ENCODE data around the gene FAM187B.
"Not testable (repeated sequence)": the region's sequence is repeated elsewhere in the genome, so short reads cannot be mapped to it uniquely, and the experiment has no call there.

FAM187B gene

DNA sequence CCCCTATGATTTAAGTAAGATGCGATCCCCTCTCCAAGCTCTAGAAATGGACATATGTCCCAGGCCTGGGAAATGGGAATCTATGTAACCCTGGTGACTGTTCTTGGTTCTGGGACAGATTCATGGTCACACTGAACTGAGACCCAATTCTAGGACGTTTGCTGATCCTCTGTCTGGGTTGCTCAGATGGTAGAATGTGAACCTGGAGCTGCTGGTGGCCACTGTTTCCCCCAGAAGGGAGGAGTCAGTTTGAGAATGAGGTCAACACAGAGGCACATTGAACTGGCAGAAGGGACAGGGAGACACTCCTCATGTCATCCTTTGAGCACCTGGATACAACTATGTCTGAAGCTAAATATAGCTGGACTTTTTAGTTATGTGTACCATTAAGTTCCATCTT lies 29.1 kb downstream of the FAM187B start:
- no peak overlapping the region for H3K27ac ChIP-seq
- no peaks in the 10 kb centered on the region for H4K20me1 ChIP-seq (ENCODE audit: insufficient read depth)
- H2AFZ ChIP-seq (ENCODE audit: low read depth): no peak overlapping the region
- no peak overlapping the region for H3K9ac ChIP-seq
- no peak overlapping the region for H3K4me3 ChIP-seq (IDR thresholded peaks at IDR 0.05; ENCODE audit: insufficient read depth, low read depth, low read length)
- H3K79me2 ChIP-seq (ENCODE audit: insufficient read depth, low read depth): no peaks in the 10 kb centered on the region
- no peaks in the 10 kb centered on the region for H3K36me3 ChIP-seq (ENCODE audit: insufficient read depth)
- no peak overlapping the region for H3K4me2 ChIP-seq
- peaks cover 8% of the 10 kb centered on the region for H3K4me1 ChIP-seq (ENCODE audit: low read depth, poor library complexity, severe bottlenecking)
- H3K27me3 ChIP-seq (ENCODE audit: insufficient read depth, low read depth): no peaks in the 10 kb centered on the region; the same call in 1 of the 2 replicates
- TF ChIP-seq, protein P1, sequence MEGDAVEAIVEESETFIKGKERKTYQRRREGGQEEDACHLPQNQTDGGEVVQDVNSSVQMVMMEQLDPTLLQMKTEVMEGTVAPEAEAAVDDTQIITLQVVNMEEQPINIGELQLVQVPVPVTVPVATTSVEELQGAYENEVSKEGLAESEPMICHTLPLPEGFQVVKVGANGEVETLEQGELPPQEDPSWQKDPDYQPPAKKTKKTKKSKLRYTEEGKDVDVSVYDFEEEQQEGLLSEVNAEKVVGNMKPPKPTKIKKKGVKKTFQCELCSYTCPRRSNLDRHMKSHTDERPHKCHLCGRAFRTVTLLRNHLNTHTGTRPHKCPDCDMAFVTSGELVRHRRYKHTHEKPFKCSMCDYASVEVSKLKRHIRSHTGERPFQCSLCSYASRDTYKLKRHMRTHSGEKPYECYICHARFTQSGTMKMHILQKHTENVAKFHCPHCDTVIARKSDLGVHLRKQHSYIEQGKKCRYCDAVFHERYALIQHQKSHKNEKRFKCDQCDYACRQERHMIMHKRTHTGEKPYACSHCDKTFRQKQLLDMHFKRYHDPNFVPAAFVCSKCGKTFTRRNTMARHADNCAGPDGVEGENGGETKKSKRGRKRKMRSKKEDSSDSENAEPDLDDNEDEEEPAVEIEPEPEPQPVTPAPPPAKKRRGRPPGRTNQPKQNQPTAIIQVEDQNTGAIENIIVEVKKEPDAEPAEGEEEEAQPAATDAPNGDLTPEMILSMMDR (conservative IDR thresholded peaks at IDR 0.05; ENCODE audit: low read depth, low read length): no peak

DNA sequence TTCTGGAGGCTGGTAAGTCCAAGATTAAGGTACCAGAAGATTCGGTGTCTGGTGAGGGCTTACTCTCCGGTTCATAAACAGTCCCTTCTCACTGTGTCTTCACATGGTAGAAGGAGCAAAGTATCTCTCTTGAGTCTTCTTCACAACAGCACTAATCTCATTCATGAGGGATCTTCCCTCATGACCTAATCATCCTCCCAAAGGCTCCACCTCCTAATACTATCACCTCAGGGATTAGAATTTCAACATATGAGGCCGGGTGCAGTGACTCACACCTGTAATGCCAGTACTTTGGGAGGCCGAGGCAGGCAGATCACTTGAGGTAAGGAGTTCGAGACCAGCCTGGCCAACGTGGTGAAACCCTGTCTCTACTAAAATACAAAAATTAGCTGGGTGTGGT lies 31.7 kb downstream of the FAM187B start:
- not testable (repeated sequence) for H3K36me3 ChIP-seq (ENCODE audit: insufficient read depth); H3K9ac ChIP-seq; H2AFZ ChIP-seq (ENCODE audit: low read depth); H3K4me1 ChIP-seq (ENCODE audit: low read depth, poor library complexity, severe bottlenecking); H4K20me1 ChIP-seq (ENCODE audit: insufficient read depth); H3K79me2 ChIP-seq (ENCODE audit: insufficient read depth, low read depth); H3K4me2 ChIP-seq; H3K27ac ChIP-seq; H3K27me3 ChIP-seq (ENCODE audit: insufficient read depth, low read depth); H3K4me3 ChIP-seq (IDR thresholded peaks at IDR 0.05; ENCODE audit: insufficient read depth, low read depth, low read length)

DNA sequence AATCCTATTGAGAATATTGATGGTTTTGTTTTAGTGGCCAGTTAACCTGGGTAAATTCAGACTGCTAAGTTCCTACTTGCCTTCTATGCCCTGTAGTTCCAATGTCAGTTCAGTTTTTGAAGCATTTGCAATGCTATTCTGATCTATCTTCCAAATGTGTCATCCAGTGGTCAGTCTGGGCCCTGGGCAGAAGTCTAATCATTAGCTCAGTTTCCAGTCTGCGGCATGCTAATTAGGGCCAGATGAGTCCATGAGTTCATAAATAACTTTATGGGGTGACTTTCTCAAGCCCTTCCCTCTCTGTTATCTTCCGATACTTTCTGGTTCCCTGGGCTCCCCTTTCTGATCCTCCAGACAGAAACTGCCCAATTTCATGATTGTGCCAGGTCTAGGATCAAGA lies 32.7 kb downstream of the FAM187B start:
- H4K20me1 ChIP-seq (ENCODE audit: insufficient read depth): no peaks in the 10 kb centered on the region

DNA sequence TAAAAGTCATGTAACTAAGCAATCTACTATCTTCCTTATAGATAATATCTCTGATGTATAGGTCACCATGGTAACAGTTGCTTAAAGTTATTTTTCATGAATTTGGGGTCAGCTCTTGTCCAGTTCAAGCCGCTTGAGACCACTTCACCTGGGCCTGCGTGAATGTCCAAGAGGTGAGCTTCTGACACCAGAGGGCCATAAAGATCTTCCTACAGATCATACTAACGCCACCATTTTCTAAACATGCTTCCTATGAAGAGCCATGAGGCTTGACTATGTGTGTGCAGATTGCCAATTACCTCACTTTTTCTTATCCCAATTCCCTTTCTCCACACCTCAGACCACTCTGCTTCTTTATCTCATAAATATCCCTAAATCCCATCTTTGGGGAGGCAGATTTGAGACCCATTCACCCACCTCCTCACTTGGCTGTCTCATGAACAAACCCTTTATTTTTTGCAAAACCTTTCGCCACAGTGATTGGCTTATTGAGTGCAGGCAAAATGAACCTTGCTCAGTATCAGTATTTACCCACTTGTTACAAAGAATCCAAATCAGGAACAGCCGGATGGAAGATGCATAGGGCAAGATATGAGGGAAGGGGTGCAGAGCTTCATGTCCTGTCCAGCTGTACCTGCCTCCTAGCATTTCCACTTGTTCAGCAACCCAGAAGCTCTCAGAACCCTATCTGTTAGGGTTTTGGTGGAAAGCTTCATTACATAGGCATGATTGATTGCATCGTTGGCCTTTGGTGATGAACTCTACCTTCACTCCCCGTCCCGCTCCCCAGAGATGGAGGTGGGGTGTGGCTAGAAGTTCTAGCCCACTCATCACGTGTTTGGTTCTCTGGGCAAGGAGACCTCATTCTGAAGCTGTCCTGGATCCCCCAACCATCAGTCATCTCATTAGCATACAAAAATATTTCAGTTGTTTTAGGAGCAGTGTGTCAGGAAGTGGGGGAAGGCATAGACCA lies 34.2 kb downstream of the FAM187B start:
- Histone ChIP-seq H3K27ac (no peak overlapping the region), H4K20me1 (ENCODE audit: insufficient read depth) (no peaks in the 10 kb centered on the region), H3K4me2 (no peak overlapping the region), H3K9ac (no peak overlapping the region), H3K36me3 (ENCODE audit: insufficient read depth) (no peaks in the 10 kb centered on the region), H3K4me3 (IDR thresholded peaks at IDR 0.05; ENCODE audit: insufficient read depth, low read depth, low read length) (no peak overlapping the region), H3K27me3 (ENCODE audit: insufficient read depth, low read depth) (no peaks in the 10 kb centered on the region; the same call in 1 of the 2 replicates), H3K4me1 (ENCODE audit: low read depth, poor library complexity, severe bottlenecking) (no peaks in the 10 kb centered on the region), H2AFZ (ENCODE audit: low read depth) (no peak overlapping the region), H3K79me2 (ENCODE audit: insufficient read depth, low read depth) (no peaks in the 10 kb centered on the region)
- TF ChIP-seq, protein P1 (conservative IDR thresholded peaks at IDR 0.05; ENCODE audit: low read depth, low read length): no peak

More for the DNA sequence above, 32.7 kb downstream of the FAM187B start:
- no peaks in the 10 kb centered on the region for H3K36me3 ChIP-seq (ENCODE audit: insufficient read depth)
- TF ChIP-seq, protein P1 (conservative IDR thresholded peaks at IDR 0.05; ENCODE audit: low read depth, low read length): no peak
- no peak overlapping the region for H3K27ac ChIP-seq
- H3K9ac ChIP-seq: no peak overlapping the region
- no peak overlapping the region for H3K4me2 ChIP-seq
- H2AFZ ChIP-seq (ENCODE audit: low read depth): no peak overlapping the region
- H3K27me3 ChIP-seq (ENCODE audit: insufficient read depth, low read depth): no peaks in the 10 kb centered on the region; the same call in 1 of the 2 replicates
- no peak overlapping the region for H3K4me3 ChIP-seq (IDR thresholded peaks at IDR 0.05; ENCODE audit: insufficient read depth, low read depth, low read length)
- no peaks in the 10 kb centered on the region for H3K4me1 ChIP-seq (ENCODE audit: low read depth, poor library complexity, severe bottlenecking)
- no peaks in the 10 kb centered on the region for H3K79me2 ChIP-seq (ENCODE audit: insufficient read depth, low read depth)

DNA sequence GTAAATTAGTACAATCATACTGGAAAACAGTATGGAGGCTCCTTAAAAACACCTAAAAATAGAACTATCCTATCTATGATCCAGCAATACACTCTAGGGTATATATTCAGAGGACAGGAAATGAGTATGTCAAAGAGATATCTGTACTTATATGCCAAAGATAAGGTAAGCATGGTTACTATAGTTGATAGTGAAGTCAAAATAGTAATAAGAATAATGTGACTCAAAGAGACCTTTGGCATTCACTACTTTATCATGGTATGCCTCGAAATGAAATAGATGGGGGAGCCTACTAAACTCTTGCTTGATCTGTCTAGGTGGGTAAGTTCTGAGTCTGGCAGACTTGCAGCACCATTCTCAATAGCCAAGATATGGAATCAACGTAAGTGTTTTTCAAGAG lies 43.7 kb downstream of the FAM187B start:
- Histone ChIP-seq H3K4me2 (no peak overlapping the region), H4K20me1 (ENCODE audit: insufficient read depth) (no peaks in the 10 kb centered on the region), H3K27me3 (ENCODE audit: insufficient read depth, low read depth) (no peaks in the 10 kb centered on the region), H3K4me3 (IDR thresholded peaks at IDR 0.05; ENCODE audit: insufficient read depth, low read depth, low read length) (no peak overlapping the region), H2AFZ (ENCODE audit: low read depth) (no peak overlapping the region), H3K79me2 (ENCODE audit: insufficient read depth, low read depth) (no peaks in the 10 kb centered on the region), H3K36me3 (ENCODE audit: insufficient read depth) (no peaks in the 10 kb centered on the region), H3K4me1 (ENCODE audit: low read depth, poor library complexity, severe bottlenecking) (no peaks in the 10 kb centered on the region), H3K27ac (no peak overlapping the region), H3K9ac (no peak overlapping the region)
- TF ChIP-seq, protein P1 (conservative IDR thresholded peaks at IDR 0.05; ENCODE audit: low read depth, low read length): no peak
